ENCODE data around the gene CHAF1A.

GRCh38 chr19:4429771-4430171 lies 27.3 kb downstream of the CHAF1A start:
- TF ChIP-seq, protein P1, sequence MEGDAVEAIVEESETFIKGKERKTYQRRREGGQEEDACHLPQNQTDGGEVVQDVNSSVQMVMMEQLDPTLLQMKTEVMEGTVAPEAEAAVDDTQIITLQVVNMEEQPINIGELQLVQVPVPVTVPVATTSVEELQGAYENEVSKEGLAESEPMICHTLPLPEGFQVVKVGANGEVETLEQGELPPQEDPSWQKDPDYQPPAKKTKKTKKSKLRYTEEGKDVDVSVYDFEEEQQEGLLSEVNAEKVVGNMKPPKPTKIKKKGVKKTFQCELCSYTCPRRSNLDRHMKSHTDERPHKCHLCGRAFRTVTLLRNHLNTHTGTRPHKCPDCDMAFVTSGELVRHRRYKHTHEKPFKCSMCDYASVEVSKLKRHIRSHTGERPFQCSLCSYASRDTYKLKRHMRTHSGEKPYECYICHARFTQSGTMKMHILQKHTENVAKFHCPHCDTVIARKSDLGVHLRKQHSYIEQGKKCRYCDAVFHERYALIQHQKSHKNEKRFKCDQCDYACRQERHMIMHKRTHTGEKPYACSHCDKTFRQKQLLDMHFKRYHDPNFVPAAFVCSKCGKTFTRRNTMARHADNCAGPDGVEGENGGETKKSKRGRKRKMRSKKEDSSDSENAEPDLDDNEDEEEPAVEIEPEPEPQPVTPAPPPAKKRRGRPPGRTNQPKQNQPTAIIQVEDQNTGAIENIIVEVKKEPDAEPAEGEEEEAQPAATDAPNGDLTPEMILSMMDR (conservative IDR thresholded peaks at IDR 0.05; ENCODE audit: low read length): no peak
- TF ChIP-seq EZH2phosphoT487 (IDR thresholded peaks at IDR 0.05; ENCODE audit: borderline replicate concordance): no peak
